GM19468 (cell line): ENCODE results near the gene FHIP2A.
A peak's percentile ranks its signal among the peaks of the same experiment; 100 is the strongest.
"Not testable (repeated sequence)": the region's sequence is repeated elsewhere in the genome, so short reads cannot be mapped to it uniquely, and the experiment has no call there.

Experiments
- ATAC-seq: cut with Tn5 transposase; IDR thresholded peaks from one replicate; pipeline ENCODE4 v1.9.1; 2021; ENCODE audit warnings: mild to moderate bottlenecking, moderate library complexity, moderate number of reproducible peaks; ENCODE audit not compliant: unreplicated experiment; ENCODE audit errors: extremely low read depth

Gene FHIP2A

DNA sequence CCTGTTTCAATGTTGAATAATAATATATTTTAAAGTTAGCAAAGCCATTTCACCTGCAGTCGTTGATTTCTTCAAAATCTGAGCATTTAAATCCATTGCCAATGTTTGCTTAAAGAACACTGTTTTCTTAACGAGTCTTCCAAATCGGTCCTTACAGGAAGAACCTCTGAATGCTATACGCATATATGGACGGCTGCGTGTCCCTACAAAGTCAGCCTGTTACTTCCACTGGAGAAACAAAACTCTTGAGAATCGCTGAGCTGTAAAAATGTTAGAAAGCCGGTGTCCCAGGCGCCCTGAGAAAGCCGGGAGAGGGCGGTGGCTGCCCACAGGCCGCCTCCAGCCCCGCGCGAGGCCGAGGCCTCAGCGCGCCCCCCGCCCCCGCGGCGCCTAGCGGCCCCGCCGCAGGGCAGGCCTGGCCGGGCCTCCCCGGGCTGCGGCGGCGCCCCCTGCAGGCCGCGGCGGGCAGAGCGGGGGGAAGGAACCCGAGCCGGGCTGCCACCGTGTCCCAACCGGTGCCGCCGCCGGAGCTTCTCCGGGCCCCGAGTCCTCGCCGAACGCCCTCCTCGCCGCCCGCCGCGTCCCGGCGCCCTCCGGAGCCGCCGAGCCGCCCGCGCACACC, at the start of gene FHIP2A:
Gene FHIP2A, plus strand, starts transcription at position 488 of the 622 bp plus-strand sequence. CDS start 299 bp downstream, outside the sequence.
- peak; percentile 66 for ATAC-seq

- no peak for ATAC-seq
Observed at GRCh38 chr10:114772496-114773196, 48.9 kb upstream of the FHIP2A start.

GRCh38 chr10:114773197-114773532, 48.4 kb upstream of the FHIP2A start:
- no peak for ATAC-seq

DNA sequence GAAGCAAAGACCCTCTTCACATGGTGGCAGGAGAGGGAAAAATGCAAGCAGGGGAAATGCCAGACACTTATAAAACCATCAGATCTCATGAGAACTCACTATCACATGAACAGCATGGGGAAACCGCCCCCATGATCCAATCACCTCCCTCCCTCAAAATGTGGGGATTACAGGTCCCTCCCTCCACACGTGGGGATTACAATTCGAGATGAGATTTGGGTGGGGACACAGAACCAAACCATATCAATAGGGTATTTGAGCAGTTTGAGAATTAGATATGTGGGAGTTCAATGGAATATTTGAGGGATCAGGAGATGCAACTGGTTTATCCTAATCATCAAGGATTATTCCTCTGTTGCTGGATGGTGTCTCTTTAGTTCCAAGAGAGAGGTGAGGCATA, 46.5 kb upstream of the FHIP2A start:
- ATAC-seq: not testable (repeated sequence)

- ATAC-seq: no peak
Observed at GRCh38 chr10:114777415-114777814, 44.2 kb upstream of the FHIP2A start.

GRCh38 chr10:114779803-114780576, 41.6 kb upstream of the FHIP2A start:
- ATAC-seq: no peak

- ATAC-seq: no peak
Observed at GRCh38 chr10:114780577-114781184, 40.9 kb upstream of the FHIP2A start.

- ATAC-seq: no peak
Observed at GRCh38 chr10:114782666-114783065, 38.9 kb upstream of the FHIP2A start.

DNA sequence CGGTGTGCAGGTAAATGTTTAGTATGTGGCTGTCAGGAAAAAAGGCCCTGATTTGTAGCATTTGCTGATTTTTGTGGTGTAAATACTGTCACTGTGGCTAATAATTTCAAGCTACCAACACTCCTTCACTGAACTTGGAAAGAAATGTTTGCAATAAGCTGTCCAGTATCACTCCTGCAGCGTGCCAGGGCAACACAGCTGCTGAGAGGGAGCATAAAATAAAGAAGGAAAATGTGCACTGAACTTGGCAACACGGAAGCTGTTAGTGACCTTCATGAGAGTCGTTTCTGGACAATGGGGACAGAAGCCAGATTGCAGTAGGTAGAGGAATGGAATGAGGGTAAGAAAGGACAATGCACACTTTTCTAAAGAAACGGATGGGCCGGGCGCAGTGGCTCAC, 37.9 kb upstream of the FHIP2A start:
- ATAC-seq: no peak

GRCh38 chr10:114786492-114786891, 35.1 kb upstream of the FHIP2A start:
- not testable (repeated sequence) for ATAC-seq

DNA sequence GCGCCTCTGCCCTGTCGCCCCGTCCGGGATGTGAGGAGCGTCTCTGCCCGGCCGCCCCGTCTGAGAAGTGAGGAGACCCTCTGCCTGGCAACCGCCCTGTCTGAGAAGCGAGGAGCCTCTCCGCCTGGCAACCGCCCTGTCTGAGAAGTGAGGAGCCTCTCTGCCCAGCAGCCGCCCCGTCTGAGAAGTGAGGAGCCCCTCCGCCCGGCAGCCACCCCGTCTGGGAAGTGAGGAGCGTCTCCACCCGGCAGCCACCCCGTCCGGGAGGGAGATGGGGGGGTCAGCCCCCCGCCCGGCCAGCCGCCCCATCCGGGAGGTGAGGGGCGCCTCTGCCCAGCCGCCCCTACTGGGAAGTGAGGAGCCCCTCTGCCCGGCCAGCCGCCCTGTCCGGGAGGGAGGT, 34.4 kb upstream of the FHIP2A start:
- not testable (repeated sequence) for ATAC-seq

- ATAC-seq: no peak
Observed at GRCh38 chr10:114791768-114792167, 29.8 kb upstream of the FHIP2A start.

- no peak for ATAC-seq
Observed at GRCh38 chr10:114795039-114795438, 26.5 kb upstream of the FHIP2A start.

- ATAC-seq: no peak
Observed at GRCh38 chr10:114800361-114800760, 21.2 kb upstream of the FHIP2A start.

DNA sequence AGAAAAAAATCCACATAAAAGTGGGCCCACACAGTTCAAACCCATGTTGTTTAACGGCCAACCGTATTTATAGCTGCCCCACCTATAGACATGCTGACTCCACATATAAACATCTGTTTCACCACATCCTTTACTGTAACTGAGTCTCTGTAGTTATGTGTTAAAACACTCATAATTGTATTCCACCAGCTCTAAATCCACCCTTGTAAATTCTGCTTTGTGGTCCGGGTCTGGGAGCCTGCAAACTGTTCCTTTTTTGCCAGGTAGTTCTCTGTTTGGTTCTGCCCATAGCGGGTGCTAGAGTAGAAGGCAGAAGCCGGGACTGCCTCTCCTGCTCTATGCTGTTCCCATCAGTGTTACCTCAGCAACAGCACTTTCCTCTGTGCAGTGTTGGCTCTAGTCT, 20.2 kb upstream of the FHIP2A start:
- no peak for ATAC-seq

GRCh38 chr10:114802177-114802576, 19.4 kb upstream of the FHIP2A start:
- ATAC-seq: no peak

DNA sequence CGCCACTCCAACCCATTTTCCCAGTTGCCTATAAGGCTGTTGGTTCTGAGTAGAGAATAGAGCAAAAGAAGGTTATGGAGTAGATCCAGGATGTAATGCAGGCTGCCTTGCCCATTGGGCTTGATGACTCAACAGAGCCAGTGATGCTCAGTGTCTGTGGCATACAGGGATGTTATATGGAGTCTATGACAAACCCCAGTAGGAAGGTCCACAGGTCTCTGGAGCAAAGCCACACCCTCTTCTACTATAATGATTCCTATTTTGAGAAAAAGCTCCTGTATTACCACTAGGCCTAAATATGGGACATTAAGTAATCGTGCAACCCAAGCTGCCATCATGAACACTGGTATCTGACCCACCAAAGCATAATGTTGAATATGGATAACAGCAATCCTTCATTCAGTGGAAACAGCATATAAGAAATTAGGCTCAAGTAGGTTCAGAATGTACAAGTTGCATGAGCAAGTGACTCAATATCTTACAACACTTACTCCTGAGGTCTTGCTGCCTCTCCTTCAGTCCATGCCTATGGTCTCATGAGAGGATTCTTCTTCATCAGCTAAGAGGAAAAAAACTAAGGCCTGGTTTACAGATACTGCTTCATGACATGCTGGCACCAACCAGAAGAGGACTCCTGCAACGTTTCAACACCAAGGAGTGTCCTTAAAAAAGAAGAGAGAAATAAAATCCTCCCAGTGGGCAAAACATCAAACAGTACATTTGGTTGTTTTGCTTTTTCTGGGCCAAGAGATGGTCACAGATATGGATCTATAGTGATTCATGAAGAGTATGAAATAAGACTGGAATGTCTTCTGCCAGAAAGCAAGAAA, 14.8 kb upstream of the FHIP2A start:
- ATAC-seq: no peak

- ATAC-seq: no peak
Observed at GRCh38 chr10:114808982-114809381, 12.6 kb upstream of the FHIP2A start.

GRCh38 chr10:114810926-114811325, 10.7 kb upstream of the FHIP2A start:
- ATAC-seq: peak; percentile 100

GRCh38 chr10:114811862-114812261, 9.7 kb upstream of the FHIP2A start:
- no peak for ATAC-seq
